Nephron (organoid): ENCODE measurements around the gene CD2AP.

ENCODE experiments used
- H3K27ac Mint-ChIP-seq, 3 experiments: 2 replicates each; pipeline ENCODE4 v1.8.0; 2020; ENCODE audit warnings: mixed read lengths in 3 of 3, mild to moderate bottlenecking in 2 of 3, moderate library complexity in 1 of 3
- H3K27me3 Mint-ChIP-seq: 2 replicates; pipeline ENCODE4 v1.8.0; 2021; ENCODE audit warnings: low read depth, mild to moderate bottlenecking, moderate library complexity, mixed read lengths
- H3K36me3 Mint-ChIP-seq: 2 replicates; pipeline ENCODE4 v1.8.0; 2020; ENCODE audit warnings: low read depth, mixed read lengths
- H3K4me1 Mint-ChIP-seq: 2 replicates; pipeline ENCODE4 v1.8.0; 2020; ENCODE audit warnings: mixed read lengths
- H3K4me3 Mint-ChIP-seq, 3 experiments: 2 replicates each; pipeline ENCODE4 v1.8.0; 2020; ENCODE audit warnings: mild to moderate bottlenecking in 3 of 3, mixed read lengths in 3 of 3, moderate library complexity in 2 of 3
- H3K9me3 Mint-ChIP-seq: 2 replicates; pipeline ENCODE4 v1.8.0; 2020; ENCODE audit warnings: mixed read lengths
- CTCF ChIP-seq, 3 experiments: fragments of 200-600 bp; sonication (generic); IDR thresholded peaks; one replicate each; pipeline ENCODE4 v1.5.0; 2021; ENCODE audit warnings: antibody characterized with exemption in 3 of 3; ENCODE audit not compliant: unreplicated experiment in 3 of 3

Gene CD2AP

GRCh38 chr6:47447722-47448121 is 29.9 kb upstream of the CD2AP start:
- Mint-ChIP-seq H3K27ac (peak overlapping the region; percentile 44 to 82 (median 51)), H3K36me3 (no peaks in the 10 kb centered on the region), H3K4me1 (peaks cover 4% of the 10 kb centered on the region), H3K4me3 (no peak overlapping the region), H3K27me3 (no peaks in the 10 kb centered on the region), H3K9me3 (no peaks in the 10 kb centered on the region)
- TF ChIP-seq CTCF (IDR thresholded peaks at IDR 0.05; ENCODE audit: unreplicated experiment in 3 of 3), result no peak

DNA sequence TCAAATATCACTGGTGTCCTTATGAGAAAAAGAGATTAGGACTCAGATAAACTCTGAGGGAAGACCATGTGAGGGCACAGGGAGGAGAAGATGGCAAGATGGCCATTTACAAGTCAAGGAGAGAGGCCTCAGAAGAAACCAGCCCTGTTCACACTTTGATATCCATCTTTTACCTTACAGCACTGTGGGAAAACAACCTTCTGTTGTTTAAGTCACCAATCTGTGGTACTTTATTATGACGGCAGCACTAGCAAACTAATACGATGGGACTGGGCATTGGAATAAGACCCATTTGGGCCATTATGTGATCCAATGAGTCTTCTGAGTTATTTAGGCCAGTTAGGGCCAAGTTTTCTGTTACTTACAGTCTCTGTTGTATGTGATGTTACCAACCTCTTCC is 26.4 kb upstream of the CD2AP start:
- TF ChIP-seq CTCF (IDR thresholded peaks at IDR 0.05; ENCODE audit: unreplicated experiment in 3 of 3), result no peak
- Mint-ChIP-seq H3K27ac (no peak overlapping the region), H3K27me3 (no peaks in the 10 kb centered on the region), H3K9me3 (no peaks in the 10 kb centered on the region), H3K36me3 (no peaks in the 10 kb centered on the region), H3K4me1 (peaks cover 15% of the 10 kb centered on the region), H3K4me3 (no peak overlapping the region)

- H3K4me3 Mint-ChIP-seq, result no peak overlapping the region
- no peak for TF ChIP-seq CTCF (IDR thresholded peaks at IDR 0.05; ENCODE audit: unreplicated experiment in 3 of 3)
Observed at GRCh38 chr6:47452899-47453298, 24.7 kb upstream of the CD2AP start.

DNA sequence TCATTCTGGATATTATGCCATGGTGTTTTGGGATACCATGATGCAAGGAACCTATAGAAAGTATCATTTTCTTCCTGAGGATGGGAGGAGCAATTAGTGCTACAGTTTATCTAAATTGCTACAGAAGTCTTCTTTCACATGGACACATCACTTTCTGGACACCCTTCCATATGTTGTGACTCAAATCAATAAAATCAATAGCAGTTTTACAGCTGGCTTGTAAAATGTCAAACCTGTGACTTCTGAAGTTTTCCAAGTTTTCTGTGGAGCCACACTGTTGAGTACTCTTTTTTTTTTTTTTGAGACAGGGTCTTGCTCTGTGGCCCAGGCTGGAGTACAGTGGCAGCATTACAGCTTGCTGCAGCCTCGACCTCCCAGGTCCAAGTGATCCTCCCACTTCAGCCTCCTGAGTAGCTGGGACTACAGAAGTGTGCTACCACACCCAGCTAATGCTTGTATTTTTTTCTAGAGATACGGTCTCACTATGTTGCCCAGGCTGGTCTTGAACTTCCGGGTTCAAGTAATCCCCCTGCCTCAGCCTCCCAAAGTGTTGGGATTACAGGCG is 24.1 kb upstream of the CD2AP start:
- no peaks in the 10 kb centered on the region for H3K9me3 Mint-ChIP-seq
- H3K27me3 Mint-ChIP-seq, result no peaks in the 10 kb centered on the region
- H3K4me3 Mint-ChIP-seq, result no peak overlapping the region
- H3K4me1 Mint-ChIP-seq, result peaks cover 17% of the 10 kb centered on the region
- TF ChIP-seq CTCF (IDR thresholded peaks at IDR 0.05; ENCODE audit: unreplicated experiment in 3 of 3), result no peak
- H3K27ac Mint-ChIP-seq, result no peak overlapping the region
- H3K36me3 Mint-ChIP-seq, result no peaks in the 10 kb centered on the region

More at GRCh38 chr6:47452899-47453298, 24.7 kb upstream of the CD2AP start:
- Mint-ChIP-seq H3K27me3 (no peaks in the 10 kb centered on the region), H3K4me1 (peaks cover 17% of the 10 kb centered on the region), H3K27ac (no peak overlapping the region), H3K36me3 (no peaks in the 10 kb centered on the region), H3K9me3 (no peaks in the 10 kb centered on the region)

GRCh38 chr6:47454713-47455396 is 22.7 kb upstream of the CD2AP start:
- Mint-ChIP-seq H3K27ac (no peak overlapping the region), H3K27me3 (no peaks in the 10 kb centered on the region), H3K9me3 (no peaks in the 10 kb centered on the region), H3K36me3 (no peaks in the 10 kb centered on the region), H3K4me3 (no peak overlapping the region), H3K4me1 (peaks cover 20% of the 10 kb centered on the region)
- TF ChIP-seq CTCF (IDR thresholded peaks at IDR 0.05; ENCODE audit: unreplicated experiment in 3 of 3), result no peak
